G401 (cell line): ENCODE measurements around the gene BTG4. TPM values are rescaled to one million over a fixed set of nuclear protein-coding genes. Genes with fewer than 3 reads are reported as not detected.

Experiments
- DNase-seq: peaks from one replicate; pipeline ENCODE4 v3.0.0-alpha.2; 2015; ENCODE audit warnings: low spot score
- in situ Hi-C: cut with HindIII; loops from 2 replicates; pipeline ENCODE4 v1.10.0; 2016; ENCODE audit warnings: low sequenced_read_pairs, mixed read lengths
- total RNA-seq: library from RNA; depleted of rRNA; stranded (reverse); fragments of >200 nt; shearing (Covaris generic); gene quantifications from 2 replicates; pipeline ENCODE4 v1.2.3, GENCODE V29; 2014

Gene BTG4
- total RNA-seq, 1 experiment from 2014 or later = 8.1 TPM

GRCh38 chr11:111510311-111510710 lies 1.9 kb downstream of the BTG4 start:
- no peak for DNase-seq
- in situ Hi-C loops = no loop called here

- no peak for DNase-seq
- in situ Hi-C loops = no loop called here
These were observed 9.6 kb downstream of the BTG4 start for GRCh38 chr11:111502611-111503010.

GRCh38 chr11:111500481-111500880 lies 11.7 kb downstream of the BTG4 start:
- no peak for DNase-seq
- in situ Hi-C loops = no loop called here

- in situ Hi-C loops = no loop called here
- no peak for DNase-seq
These were observed 12.7 kb downstream of the BTG4 start for GRCh38 chr11:111499483-111499882.

GRCh38 chr11:111494040-111494439 lies 18.1 kb downstream of the BTG4 start:
- in situ Hi-C loops = no loop called here
- DNase-seq = no peak

GRCh38 chr11:111490496-111490895 lies 21.7 kb downstream of the BTG4 start:
- in situ Hi-C loops = no loop called here
- DNase-seq = no peak

GRCh38 chr11:111483431-111483830 lies 28.8 kb downstream of the BTG4 start:
- in situ Hi-C loops = no loop called here
- DNase-seq = no peak

- in situ Hi-C loops = no loop called here
- DNase-seq = no peak
These were observed 32.5 kb downstream of the BTG4 start for GRCh38 chr11:111479666-111480065.

GRCh38 chr11:111477898-111478297 lies 34.3 kb downstream of the BTG4 start:
- in situ Hi-C loops = no loop called here

GRCh38 chr11:111476956-111477355 lies 35.2 kb downstream of the BTG4 start:
- in situ Hi-C loops = no loop called here
- DNase-seq = no peak

More at GRCh38 chr11:111477898-111478297, 34.3 kb downstream of the BTG4 start:
- no peak for DNase-seq

GRCh38 chr11:111476366-111476765 lies 35.8 kb downstream of the BTG4 start:
- in situ Hi-C loops = no loop called here
- DNase-seq = no peak

GRCh38 chr11:111474432-111474831 lies 37.8 kb downstream of the BTG4 start:
- in situ Hi-C loops = no loop called here
- no peak for DNase-seq

GRCh38 chr11:111472228-111472627 lies 40.0 kb downstream of the BTG4 start:
- DNase-seq = no peak
- in situ Hi-C loops = no loop called here

GRCh38 chr11:111469200-111469599 lies 43.0 kb downstream of the BTG4 start:
- DNase-seq = no peak
- in situ Hi-C loops = no loop called here

- in situ Hi-C loops = no loop called here
- no peak for DNase-seq
These were observed 45.6 kb downstream of the BTG4 start for GRCh38 chr11:111466615-111467014.

GRCh38 chr11:111465400-111465799 lies 46.8 kb downstream of the BTG4 start:
- DNase-seq = no peak
- in situ Hi-C loops = no loop called here

GRCh38 chr11:111463276-111463675 lies 48.9 kb downstream of the BTG4 start:
- DNase-seq = no peak
- in situ Hi-C loops = no loop called here

- in situ Hi-C loops = no loop called here
- DNase-seq = no peak
These were observed 49.9 kb downstream of the BTG4 start for GRCh38 chr11:111462329-111462728.

GRCh38 chr11:111461460-111462235 lies 50.5 kb downstream of the BTG4 start:
- in situ Hi-C loops = no loop called here
- DNase-seq = no peak

- in situ Hi-C loops = no loop called here
- no peak for DNase-seq
These were observed 51.3 kb downstream of the BTG4 start for GRCh38 chr11:111460856-111461255.

GRCh38 chr11:111460340-111460739 lies 51.8 kb downstream of the BTG4 start:
- in situ Hi-C loops = no loop called here
- DNase-seq = no peak
